Measurements from ENCODE around the gene PPFIBP2.

PPFIBP2 gene

DNA sequence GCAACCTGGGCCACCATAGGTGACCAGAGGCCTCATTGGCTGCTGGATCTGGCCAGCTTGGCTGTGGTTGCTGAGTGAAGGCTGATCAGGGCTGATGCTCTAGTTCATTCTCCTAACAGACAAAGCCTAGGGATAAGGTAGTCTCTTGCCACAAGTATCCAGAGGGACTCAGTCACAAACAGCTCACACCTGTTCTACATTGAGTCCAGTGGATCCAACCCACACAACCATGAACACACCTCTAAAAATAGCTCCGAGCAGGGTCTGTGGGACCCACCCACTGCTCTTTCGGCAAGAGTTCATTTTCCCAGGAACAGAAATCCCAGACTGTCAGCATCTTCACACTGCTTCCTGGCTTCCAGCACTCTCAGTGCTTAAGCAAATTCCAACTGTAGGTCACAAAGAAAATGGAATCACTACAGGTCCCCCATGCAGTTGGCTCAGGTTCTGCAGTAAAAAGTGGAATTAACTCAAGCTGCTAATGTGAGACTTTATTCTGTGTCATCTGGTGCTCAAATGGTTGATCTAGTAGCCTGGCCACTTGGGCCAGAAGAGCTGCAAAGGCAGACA lies 67.3 kb downstream of the PPFIBP2 start:
- DNase-seq: no peak

DNA sequence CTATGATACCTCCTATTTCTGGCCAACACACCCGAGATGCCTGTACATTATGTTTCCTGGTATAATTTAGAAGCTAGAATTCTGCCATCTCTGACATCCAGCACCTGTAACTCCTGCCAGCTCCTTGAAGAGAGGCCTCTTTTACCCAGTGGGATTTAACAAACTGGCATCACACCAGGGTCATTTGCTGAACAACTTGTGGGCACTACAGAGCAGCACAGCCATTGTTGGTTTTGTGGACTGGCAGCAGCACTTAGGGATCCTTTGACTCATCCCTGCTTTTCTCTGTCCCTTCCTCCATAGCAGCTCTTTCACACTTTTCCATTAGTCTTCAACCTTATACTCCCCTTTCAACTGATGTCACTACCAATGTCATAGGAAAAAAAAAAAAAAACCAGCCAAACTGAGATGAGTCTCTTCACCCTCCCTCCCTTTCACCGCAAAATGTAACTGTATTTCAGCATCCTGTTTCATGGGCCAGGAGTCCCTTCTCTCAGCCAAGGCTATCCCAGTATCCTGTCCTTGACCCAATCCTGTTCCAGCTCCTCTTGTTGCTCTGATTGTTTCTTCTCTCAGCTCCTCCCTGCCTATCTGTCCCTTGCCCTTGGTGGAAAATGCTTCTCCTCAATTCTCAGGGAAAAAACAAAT lies 68.7 kb downstream of the PPFIBP2 start:
- DNase-seq: no peak

DNA sequence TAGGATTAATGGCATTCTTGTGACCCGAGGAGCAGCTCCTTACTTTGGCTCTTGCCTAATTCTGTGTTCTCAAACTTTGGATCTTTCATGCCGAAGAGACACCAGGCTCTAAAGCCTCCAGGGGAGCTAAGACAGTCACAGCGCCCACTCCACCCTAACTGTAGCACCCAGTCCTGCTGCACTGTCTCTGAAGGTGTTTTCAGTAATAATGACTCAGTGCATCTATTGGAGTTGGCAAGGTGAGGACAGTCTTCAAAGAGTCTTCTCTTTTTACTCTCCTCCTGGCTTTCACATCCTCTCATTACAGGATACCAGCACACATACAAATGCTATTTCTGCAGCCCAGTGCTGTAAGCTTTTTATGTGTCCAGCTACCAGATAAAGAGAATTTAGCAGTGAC lies 69.4 kb downstream of the PPFIBP2 start:
- no peak for DNase-seq

DNA sequence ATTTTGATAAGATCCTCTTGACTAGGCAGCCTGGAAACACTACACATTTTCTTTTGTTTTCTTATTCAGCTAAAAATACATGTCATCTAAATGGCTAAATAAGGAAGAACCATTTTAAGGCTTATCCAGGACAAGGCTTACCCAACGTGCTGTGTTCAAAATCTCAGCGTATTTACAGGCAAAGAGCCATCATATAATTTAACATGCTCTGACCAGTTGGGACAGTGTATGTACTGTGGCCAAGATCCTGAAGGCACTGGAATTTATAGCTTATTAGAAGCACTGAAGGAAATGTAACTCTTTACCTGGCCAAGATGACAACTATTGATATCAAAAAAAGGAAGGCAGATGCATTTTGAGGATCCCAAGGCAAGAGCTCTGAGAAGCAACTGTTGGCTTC lies 71.1 kb downstream of the PPFIBP2 start:
- no peak for DNase-seq

DNA sequence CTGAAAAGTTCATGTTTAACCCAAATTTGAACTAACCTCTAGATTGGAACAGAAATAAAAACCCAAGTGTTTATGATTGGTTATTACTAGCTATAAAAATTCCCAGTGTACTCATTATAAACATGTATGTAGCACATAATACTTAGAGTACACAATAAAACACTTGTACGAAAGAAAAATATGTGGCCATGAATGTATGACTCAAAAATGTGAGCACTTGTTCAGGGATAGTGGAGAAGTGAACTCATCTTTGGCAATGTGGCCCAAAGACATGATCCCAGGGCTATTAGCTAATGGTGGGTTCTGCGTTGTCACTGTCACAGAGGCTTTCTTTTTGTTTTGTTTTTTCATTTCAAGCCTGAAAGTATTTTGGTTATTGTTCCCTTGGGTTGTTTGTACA lies 72.0 kb downstream of the PPFIBP2 start:
- no peak for DNase-seq

DNA sequence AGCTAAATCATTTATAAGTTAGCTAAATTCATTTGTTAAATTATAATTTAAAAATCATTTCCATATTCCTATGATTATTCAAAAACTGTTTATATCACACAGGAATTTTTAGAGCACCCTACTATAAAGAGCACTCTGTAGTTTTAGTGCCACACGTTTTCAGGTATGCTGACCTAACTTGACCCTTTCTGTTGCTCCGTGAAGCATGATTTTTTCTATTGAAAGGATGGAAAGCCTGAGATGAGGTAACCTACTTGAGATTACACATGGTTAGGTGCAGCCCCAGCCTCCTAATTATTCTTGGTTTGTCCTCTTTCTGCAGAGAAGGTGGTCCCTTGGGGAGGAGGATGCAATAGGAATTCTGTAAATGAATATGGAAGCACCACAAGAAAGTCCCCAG lies 72.6 kb downstream of the PPFIBP2 start:
- no peak for DNase-seq

DNA sequence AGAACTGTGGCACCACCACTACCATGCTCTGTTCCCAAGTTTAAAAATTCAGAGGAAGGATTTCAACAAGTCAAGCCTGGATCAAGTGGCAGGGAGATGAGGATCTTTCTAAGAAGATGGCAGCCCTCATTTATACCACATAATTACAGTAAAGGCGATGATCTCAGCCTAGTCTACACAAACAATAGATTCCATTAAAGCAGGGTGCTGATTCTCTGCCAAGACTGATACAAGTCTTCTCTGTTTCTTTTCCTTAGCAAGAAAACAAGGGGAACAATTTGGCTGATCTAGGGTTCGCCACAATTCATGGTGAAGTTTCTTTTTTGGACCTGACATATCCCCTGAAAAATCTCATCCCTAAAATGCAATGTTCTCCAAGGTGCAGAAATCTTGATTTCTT lies 73.9 kb downstream of the PPFIBP2 start:
- DNase-seq: no peak

DNA sequence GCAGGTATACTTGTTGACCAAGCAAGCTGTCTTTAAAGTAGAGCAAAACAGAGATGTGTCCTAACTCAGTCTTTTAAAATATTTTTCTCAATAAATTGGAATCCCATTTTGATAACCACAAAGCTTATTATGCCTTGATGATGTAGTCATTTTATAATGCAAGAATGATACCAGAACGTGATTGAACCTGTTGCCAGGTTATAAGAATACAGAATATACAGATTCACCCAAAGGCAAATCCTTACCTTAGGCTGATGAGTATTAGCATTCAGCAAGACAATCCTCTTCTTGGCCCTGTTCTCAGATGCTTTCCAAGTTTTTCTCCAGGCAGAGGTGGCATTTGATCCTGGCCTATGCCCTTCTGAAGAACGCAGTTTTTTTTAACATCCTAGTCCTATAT lies 76.1 kb downstream of the PPFIBP2 start:
- no peak for DNase-seq

DNA sequence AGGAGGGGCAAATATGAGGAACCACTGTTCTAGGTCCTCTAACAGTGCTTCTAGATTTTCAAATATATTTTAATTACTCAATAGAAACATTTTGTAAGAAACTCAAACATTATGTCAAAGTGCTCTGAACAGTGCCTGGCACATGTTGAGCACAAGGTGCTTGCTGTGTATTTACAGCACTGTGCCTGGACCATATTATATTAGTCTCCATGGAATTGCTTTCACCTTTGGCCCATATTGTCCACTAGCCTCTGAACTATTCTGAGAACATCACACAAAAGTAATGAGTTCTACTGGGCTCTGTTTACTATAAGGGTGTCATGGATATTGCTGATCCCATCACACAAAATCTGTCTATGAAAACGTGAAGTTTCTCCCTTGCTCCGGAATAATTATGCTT lies 76.7 kb downstream of the PPFIBP2 start:
- no peak for DNase-seq

DNA sequence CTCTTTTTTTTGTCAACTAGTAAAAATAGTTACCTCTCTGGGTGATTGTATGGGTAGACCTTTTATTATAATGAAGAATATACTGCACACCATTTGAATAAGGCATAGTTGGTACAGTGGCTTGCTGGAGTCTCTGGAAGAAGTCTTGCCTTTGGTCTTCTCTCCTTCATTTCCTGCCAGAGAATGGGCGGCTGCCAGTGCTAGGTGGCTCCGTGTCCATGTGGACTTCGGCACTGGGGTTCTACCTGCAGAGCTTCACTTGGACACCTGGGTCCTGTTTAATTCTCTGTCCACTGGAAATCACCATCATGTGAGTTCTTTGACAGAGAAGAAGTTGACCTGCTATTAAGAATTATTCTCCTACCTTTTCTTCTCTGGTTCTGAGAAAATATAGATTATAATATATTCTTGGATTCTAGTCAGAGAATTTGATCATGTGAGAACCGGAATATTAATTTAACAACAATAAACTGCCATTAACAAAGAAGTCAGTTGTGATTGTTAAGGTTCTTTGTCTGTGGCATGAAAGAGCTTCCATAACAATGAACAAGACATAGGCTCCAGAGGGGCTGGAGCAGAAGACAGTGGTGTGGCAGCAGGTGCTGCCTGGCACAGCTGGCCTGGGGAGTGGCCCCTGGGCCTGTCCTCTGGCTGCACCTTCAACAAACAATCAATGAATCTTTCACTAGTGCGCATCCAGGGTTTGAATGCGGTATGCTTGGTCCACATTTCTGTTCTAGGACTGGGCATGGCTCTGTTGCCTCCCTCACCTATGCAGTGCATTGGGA lies 77.5 kb downstream of the PPFIBP2 start:
- no peak for DNase-seq

DNA sequence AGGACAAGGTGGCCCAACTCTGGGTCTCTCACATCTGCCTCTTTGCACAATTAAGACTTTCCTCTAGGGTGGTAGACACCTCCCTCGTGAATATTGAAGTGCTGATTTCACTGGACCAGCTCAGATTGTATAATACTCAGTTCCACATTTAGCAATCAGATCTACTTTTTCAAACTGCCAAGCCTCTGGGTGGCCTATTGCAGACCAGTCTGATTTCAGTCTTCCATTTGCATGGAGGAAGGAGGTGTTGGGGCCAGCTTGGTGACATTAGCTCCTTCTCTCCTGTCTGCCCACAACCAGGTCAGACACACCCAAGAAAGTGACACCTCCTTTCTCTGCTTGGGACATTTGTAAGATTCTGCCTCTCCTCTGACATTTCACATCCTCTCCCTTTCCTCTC lies 78.2 kb downstream of the PPFIBP2 start:
- no peak for DNase-seq

DNA sequence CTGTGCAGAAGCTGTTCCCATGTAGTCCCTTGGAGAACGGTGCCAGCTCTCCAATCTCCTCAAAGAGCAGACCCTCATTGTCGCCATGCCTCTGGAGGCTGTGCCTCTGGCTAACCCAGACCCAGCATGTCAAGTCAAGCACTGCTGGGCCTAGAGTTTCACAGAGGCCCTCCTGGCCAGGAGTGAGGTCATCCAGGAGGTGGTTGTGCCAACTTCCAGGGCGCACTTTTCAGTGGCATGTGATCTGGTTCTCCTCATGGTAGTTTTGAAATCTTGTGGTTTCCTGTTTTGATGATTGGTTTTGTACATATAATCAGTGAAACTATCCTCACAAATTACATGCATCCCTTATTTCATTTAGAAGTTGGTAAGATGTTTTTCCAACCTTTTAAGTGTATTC lies 78.9 kb downstream of the PPFIBP2 start:
- DNase-seq: no peak

DNA sequence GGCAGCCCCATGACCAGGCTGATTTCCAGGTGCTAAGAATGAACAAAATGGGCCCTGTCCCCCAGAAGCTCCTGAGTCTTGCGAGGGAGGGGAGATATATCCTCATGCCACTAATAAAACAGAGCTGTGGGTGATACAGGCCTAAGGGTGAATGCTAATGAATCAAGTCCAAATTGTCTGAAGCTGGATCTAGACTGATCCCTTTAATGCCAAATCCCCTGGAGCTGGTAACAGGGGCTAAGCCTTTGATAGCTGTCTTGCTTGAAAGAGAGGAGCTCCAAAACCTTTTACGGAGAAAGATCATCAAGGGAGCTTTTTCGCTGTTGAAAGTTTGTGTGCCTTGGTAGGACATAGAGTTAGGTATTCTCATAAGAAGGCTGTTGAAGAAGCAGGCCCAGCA lies 79.7 kb downstream of the PPFIBP2 start:
- DNase-seq: no peak

DNA sequence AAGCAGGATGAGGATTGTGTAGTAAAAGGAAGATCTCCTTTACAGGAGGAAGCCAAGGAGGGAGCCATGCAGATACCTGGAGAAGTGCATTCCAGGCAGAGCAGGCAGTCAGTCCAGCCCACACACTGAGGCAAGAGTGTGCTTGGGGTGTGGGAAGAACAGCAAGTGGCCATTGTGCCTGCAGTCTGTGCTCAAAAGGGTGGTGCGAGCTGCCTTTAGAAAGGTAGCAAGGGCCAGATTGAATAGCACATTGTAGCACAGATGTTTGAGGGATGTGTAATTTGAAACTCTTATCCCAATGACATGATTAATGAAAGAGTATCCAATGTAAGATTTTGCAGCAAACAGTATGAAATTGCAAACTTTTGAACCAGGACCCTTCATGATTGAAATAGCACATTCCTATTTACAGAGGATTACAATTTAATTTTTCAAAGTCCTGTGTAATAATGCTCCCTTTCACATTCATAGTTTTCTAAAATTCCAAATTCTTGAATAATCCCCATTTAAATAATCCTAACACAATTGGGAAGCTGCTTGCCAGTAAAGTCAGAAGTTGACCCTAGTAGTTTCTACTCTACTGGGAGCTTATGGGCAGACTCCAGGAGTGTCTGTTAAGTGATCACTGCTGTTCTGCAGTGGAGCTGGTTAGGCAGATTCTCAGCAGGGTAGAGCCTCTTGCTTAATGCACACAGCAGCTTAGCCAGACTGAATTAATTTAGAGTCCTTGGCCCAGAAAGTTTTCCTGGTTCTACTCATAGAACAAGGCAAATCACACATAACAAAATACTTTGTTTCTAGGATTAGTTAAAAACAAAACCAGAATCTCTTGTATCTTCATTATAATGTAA lies 81.4 kb downstream of the PPFIBP2 start:
- no peak for DNase-seq

DNA sequence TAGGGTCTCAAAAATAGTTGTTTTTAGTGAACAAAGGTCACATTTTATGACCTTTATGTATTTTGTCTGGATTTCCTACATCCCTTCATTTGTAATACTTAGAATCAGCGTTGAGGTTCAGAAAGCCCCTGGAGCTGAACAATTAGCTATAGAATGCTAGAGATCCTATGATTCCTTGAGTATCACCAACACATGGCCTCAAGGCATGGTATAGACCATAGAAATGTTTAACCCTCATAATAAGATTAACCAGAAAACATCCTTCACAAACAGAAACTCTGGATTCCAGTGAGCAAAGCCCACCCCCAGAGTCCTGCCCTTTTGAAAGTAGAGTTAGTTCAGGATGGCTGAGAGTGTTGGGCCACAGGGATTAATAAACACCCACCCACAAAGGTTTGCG lies 82.2 kb downstream of the PPFIBP2 start:
- no peak for DNase-seq

DNA sequence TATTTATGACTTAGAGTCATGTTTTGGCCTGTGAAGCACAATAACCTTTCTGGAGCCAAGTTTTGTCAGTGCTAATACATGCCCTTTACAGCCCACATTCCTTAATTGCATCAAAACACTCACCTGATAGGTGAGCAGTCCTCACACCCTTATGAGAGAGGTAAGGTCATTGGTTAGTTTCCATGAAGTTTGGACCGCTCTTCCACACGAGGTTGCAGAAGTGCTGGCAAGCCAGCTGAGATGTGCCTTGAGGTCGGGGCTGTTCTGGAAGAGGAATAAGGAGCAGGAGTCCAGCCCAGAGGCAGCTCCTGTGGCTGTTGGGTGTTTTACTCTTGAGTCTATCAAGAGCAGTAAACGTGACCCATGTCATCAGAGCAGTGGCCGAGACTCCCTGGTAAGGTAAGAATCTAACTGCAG lies 83.2 kb downstream of the PPFIBP2 start:
- no peak for DNase-seq

DNA sequence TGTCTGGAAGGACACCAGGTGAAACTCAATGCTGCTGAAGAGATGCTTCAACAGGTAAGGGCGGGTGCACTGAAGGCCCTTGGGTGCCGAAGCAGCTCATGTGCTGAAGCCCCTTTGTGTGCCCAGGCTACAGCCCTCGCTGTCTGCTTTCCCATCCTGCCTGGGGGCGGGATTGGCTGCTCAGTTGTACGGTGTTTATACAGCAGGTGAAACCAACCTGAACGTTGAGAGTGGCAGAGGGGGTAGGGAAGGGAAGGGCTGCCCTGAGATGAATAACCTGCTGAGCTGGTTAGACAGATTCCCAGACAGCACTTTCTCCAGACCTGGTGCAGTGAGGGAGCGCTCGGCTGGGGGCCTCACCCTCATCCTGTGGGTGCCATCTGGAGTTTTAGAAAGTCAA lies 83.8 kb downstream of the PPFIBP2 start:
- no peak for DNase-seq

DNA sequence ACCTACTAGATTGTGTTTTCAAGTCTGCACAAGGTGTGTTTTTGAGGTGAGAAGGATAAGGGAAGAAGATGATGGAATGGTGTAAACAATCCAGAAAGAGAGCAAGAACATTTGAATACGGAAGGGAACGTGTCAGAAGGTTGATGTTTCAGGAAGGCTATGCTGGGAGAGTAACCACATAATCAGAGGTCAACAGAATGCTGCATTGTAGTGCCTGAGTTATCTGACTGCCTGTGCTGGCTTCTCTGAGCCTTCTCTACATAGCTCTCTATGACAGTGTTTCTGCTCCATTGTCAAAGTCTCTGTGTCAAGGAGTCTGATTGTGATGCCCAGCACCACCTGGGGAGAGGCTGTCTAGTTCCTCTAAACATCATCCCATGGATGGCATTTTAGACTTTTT lies 85.4 kb downstream of the PPFIBP2 start:
- DNase-seq: no peak

DNA sequence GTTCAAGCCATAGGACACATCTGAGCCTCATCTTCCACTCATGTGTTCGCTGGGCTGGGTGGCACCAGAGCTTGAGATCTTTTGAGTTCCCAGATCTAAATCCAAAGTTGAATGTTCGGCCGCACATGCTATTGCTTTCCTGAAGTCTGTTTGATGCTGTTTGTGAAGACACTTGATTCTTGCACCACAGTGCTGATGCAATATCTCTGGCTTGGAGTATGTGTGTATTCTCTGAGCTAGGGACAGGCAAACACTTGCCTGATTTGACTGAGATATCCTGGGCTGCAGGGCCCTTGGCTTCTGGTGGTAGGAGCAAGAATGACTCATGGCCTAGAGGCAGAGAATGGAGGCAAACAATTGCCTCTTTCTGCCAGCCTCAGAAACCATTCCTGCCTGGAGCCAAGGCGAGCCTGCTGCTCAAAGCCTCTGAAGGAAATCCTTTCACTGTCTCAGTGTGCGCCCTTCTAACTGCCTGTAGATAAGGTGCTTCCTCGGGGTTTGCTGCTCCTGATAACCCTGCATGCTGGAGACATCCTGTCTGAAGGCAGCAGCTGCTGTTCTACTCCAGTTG lies 86.5 kb downstream of the PPFIBP2 start:
- DNase-seq: no peak

DNA sequence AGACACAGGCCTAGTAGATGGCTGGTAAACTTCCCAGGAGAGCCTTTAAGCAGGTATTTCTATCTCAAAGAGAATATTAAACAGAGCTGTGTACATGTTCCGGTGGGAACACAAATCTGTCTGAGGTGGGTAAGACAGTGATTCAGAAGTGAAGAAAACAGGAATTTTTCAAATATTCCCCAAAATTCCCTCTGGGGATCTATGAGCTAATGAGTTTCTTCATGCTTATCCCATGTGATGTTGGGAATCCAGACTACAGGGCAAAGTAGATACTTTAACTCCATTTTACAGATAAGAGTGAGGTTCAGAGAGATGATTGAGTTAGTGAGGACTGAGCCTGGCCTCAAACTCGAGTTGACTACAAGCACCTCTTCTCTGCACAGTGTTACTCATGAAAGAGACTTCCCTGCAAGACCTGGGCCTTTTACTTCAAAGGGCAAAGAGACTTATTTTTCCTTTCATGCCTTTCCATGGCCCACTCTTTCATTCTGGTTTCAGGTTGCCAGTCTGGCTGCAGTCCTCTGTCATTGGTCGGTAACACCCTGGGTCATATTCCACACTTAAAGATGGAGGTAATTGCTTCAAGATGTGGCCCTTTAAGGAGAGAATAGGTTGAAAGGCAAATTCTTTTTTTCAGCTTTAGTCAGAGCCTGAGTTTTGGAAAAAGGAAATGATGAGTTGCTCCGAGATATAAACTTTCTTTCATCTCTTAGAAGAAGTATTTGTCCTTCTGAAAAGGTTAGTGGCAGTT lies 89.4 kb downstream of the PPFIBP2 start:
- DNase-seq: no peak

DNA sequence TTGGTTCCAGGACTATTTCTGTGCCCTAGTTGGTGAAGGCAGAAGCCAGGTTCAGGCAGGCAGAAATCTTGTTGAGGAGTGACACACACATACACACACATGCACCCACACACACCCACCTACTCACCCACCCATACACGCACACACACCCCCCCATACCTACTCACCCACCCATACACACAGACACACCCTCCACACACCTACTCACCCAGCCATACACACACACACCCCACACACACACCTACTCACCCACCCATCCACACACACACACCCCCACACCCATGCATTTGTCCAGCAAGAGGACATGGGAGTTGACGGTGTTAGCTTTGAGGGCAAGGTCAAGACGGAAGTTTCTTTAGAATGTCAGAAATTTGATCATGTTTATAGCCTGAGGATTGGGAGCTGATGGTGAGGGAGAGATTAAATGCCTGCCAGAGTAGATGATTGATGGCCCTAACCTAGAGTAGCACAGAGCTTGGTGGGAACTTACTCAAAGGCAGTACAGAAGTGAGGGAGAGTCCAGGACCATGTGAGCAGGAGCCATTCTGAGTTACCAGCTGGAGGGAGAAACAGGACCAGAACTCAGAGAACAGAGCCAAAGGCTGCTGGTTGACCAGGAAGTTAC lies 90.6 kb downstream of the PPFIBP2 start:
- no peak for DNase-seq
